Keratinocyte (primary cell): ENCODE results near the gene USP33. TPM values are rescaled to one million over a fixed set of nuclear protein-coding genes. Genes with fewer than 3 reads are reported as not detected.

Experiments
- DNase-seq: peaks from one replicate; pipeline ENCODE4 v3.0.0-alpha.2; 2011; ENCODE audit warnings: low read depth, missing footprints, low spot score
- FAIRE-seq: peaks from 2 replicates; lab custom pipeline; 2011; peaks lifted over from hg19 to GRCh38; lab: Jason Lieb, UNC
- H2AFZ ChIP-seq: 2 replicates; pipeline ENCODE4 v1.6.0; 2012; ENCODE audit warnings: low read length, control low read depth, inconsistent platforms; ENCODE audit not compliant: control insufficient read depth
- H3K27ac ChIP-seq: 2 replicates; pipeline ENCODE4 v1.5.1; 2011; ENCODE audit warnings: low read length; ENCODE audit not compliant: control insufficient read depth, insufficient read depth
- H3K27me3 ChIP-seq: 3 replicates; pipeline ENCODE4 v1.6.0; 2011; ENCODE audit warnings: low read length; ENCODE audit not compliant: control insufficient read depth, insufficient read depth; ENCODE audit errors: extremely low read depth
- H3K36me3 ChIP-seq, 2 experiments: 2 replicates in 1 of 2; 3 replicates in 1 of 2; pipeline ENCODE4 v1.5.1; 2011; ENCODE audit warnings: low read length in 2 of 2, mild to moderate bottlenecking in 1 of 2; ENCODE audit not compliant: control insufficient read depth in 2 of 2, insufficient read depth in 2 of 2; ENCODE audit errors: extremely low read depth in 1 of 2
- H3K4me1 ChIP-seq: 3 replicates; pipeline ENCODE4 v1.5.1; 2011; ENCODE audit warnings: low read length; ENCODE audit not compliant: control insufficient read depth, insufficient read depth; ENCODE audit errors: extremely low read depth
- H3K4me2 ChIP-seq: 3 replicates; pipeline ENCODE4 v1.6.0; 2011; ENCODE audit warnings: low read depth, low read length; ENCODE audit not compliant: control insufficient read depth, insufficient read depth; ENCODE audit errors: extremely low read depth
- H3K4me3 ChIP-seq, 3 experiments: fragments of 200-600 bp in 1 of 3; sonication (generic) in 1 of 3; 2 replicates in 2 of 3; 3 replicates in 1 of 3; pipeline ENCODE4 v1.5.1; 2011 to 2016; ENCODE audit warnings: low read length in 3 of 3, mild to moderate bottlenecking in 3 of 3, control low read depth in 2 of 3, inconsistent platforms in 1 of 3, low read depth in 1 of 3, mixed read lengths in 1 of 3, mixed run types in 1 of 3, moderate library complexity in 1 of 3; ENCODE audit not compliant: control insufficient read depth in 2 of 3, insufficient read depth in 2 of 3; ENCODE audit errors: extremely low read depth in 1 of 3
- H3K79me2 ChIP-seq: 2 replicates; pipeline ENCODE4 v1.6.0; 2012; ENCODE audit warnings: low read length; ENCODE audit not compliant: control insufficient read depth, insufficient read depth
- H3K9ac ChIP-seq: 3 replicates; pipeline ENCODE4 v1.6.0; 2011; ENCODE audit warnings: low read length; ENCODE audit not compliant: control insufficient read depth, insufficient read depth; ENCODE audit errors: extremely low read depth
- H3K9me1 ChIP-seq: 3 replicates; pipeline ENCODE4 v1.6.0; 2011; ENCODE audit warnings: low read length; ENCODE audit not compliant: control insufficient read depth, insufficient read depth; ENCODE audit errors: extremely low read depth
- H3K9me3 ChIP-seq: 2 replicates; pipeline ENCODE4 v1.5.1; 2012; ENCODE audit warnings: low read depth, low read length; ENCODE audit not compliant: control insufficient read depth
- H4K20me1 ChIP-seq: 3 replicates; pipeline ENCODE4 v1.6.0; 2011; ENCODE audit warnings: low read length; ENCODE audit not compliant: control insufficient read depth, insufficient read depth; ENCODE audit errors: extremely low read depth
- CTCF ChIP-seq, 3 experiments: IDR thresholded peaks in 1 of 3; conservative IDR thresholded peaks in 1 of 3; optimal IDR thresholded peaks in 1 of 3; 2 replicates in 2 of 3; 3 replicates in 1 of 3; pipeline versions ENCODE3 to v1.5.1; 2011; ENCODE audit warnings: low read length in 3 of 3, mild to moderate bottlenecking in 3 of 3, moderate library complexity in 2 of 3, control low read depth in 1 of 3, inconsistent platforms in 1 of 3; ENCODE audit not compliant: insufficient read depth in 2 of 3; ENCODE audit errors: extremely low read depth in 1 of 3
- EZH2 ChIP-seq: IDR thresholded peaks from one replicate; pipeline ENCODE4 v1.6.1; 2012; ENCODE audit warnings: inconsistent platforms, mild to moderate bottlenecking, low read length, moderate library complexity
- dilution Hi-C: fragments of 300-500 bp; cut with MboI; formaldehyde crosslinking; loops from one replicate; pipeline ENCODE4 v1.7.0; 2020; ENCODE audit warnings: low sequenced_read_pairs; ENCODE audit not compliant: extremely low pct_ligation_motif_present
- polyA plus RNA-seq, 5 experiments: library from polyadenylated mRNA; depleted of rRNA in 3 of 5; stranded (reverse) in 3 of 5; stranded (forward) in 1 of 5; unstranded in 1 of 5; fragments of >200 nt; gene quantifications; 1 replicate in 1 of 5; 2 replicates in 3 of 5; 3 replicates in 1 of 5; pipeline versions ENCODE4 v1.2.1 to v1.2.3, GENCODE V29; 2011 to 2012; ENCODE audit warnings: missing spikeins in 2 of 5, low read depth in 1 of 5, low replicate concordance in 1 of 5

USP33 gene
- polyA plus RNA-seq, 1 donor (not counting 4 experiments of a cell fraction or from before 2014, with no cell fraction given) = 52.0 TPM

- Histone ChIP-seq H3K27ac (no peak overlapping the region), H3K36me3 (no peaks in the 10 kb centered on the region), H3K9me1 (no peaks in the 10 kb centered on the region), H2AFZ (no peak overlapping the region), H3K27me3 (no peaks in the 10 kb centered on the region), H4K20me1 (peaks cover 5% of the 10 kb centered on the region), H3K4me2 (no peak overlapping the region), H3K4me1 (no peaks in the 10 kb centered on the region), H3K79me2 (peaks cover 92% of the 10 kb centered on the region), H3K9me3 (no peaks in the 10 kb centered on the region), H3K9ac (no peak overlapping the region), H3K4me3 (no peak overlapping the region)
- dilution Hi-C loops = no loop called here
- FAIRE-seq (no peak), DNase-seq (no peak)
- TF ChIP-seq EZH2 (no peak), CTCF (optimal IDR thresholded peaks at IDR 0.05 in 1 of 3, IDR thresholded peaks at IDR 0.05 in 1 of 3, conservative IDR thresholded peaks at IDR 0.05 in 1 of 3; ENCODE audit: extremely low read depth in 1 of 3, insufficient read depth in 2 of 3, low read length in 3 of 3) (no peak)
Measured at GRCh38 chr1:77658271-77658670, 101.4 kb downstream of the USP33 start.

GRCh38 chr1:77655431-77655974, 104.1 kb downstream of the USP33 start:
- no peak overlapping the region for H3K9ac ChIP-seq
- peaks cover 94% of the 10 kb centered on the region for H3K79me2 ChIP-seq
- H3K27me3 ChIP-seq = no peaks in the 10 kb centered on the region
- TF ChIP-seq EZH2 (no peak), CTCF (optimal IDR thresholded peaks at IDR 0.05 in 1 of 3, IDR thresholded peaks at IDR 0.05 in 1 of 3, conservative IDR thresholded peaks at IDR 0.05 in 1 of 3; ENCODE audit: extremely low read depth in 1 of 3, insufficient read depth in 2 of 3, low read length in 3 of 3) (no peak)
- H3K27ac ChIP-seq = no peak overlapping the region
- H4K20me1 ChIP-seq = peaks cover 8% of the 10 kb centered on the region
- no peak for DNase-seq
- no peak overlapping the region for H3K4me2 ChIP-seq
- no peak for FAIRE-seq
- no peaks in the 10 kb centered on the region for H3K9me3 ChIP-seq
- H3K4me1 ChIP-seq = no peaks in the 10 kb centered on the region
- dilution Hi-C loops = no loop called here
- no peak overlapping the region for H3K4me3 ChIP-seq
- H3K36me3 ChIP-seq = no peaks in the 10 kb centered on the region
- no peaks in the 10 kb centered on the region for H3K9me1 ChIP-seq
- H2AFZ ChIP-seq = no peak overlapping the region
